Stromal cell of bone marrow (primary cell): ENCODE results near the gene RND1.
"Not testable (repeated sequence)": the region's sequence is repeated elsewhere in the genome, so short reads cannot be mapped to it uniquely, and the experiment has no call there.

Source experiments
- DNase-seq: peaks from one replicate; pipeline ENCODE4 v3.0.0-alpha.2; 2012; ENCODE audit warnings: low read depth

The RND1 gene

DNA sequence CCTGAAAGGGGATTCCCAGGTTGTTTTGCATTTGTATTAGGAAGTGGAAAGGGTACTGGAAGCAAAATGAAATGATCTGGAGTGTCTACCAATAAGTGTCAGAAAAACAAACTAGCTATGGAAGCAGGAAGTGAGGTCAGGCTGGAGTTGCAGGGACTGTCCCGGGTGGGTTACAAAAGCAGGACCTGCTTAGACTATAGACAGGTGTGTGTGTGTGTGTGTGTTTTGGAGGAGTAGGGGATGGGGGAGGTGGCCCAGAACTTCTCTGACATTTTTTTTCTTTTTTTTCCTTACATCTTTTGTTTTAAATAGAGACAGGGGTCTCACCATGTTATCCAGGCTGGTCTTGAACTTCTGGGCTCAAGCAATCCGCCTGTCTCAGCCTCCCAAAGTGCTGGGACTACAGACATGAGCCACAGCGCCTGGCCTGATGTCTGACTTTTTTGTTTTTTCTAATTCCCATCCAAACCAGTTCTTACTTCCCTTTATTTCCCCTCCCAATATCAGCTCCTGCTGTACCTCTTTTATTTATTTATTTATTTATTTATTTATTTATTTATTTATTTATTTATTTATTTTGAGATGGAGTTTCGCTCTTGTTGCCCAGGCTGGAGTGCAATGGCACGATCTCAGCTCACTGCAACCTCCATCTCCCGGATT is 512 bp upstream of the RND1 start:
- no peak for DNase-seq

DNA sequence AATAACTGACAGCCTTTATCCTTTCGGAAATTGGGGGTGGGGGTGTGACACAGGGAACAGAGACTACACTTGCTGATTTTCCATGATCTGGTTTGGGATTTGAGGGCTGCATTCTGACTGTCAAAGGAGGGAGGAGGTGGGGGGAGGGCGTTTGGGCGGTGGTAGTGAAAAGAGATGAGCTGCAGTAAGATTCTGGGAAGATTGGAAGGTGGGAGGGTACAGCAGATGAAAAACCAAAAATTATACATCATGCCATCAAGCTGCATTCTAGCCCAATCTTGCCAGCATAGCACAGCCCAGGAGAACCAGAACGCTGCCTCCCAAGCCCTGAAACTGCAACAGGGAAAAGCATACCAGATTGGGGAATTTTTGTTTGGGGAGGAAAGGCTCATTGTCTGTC is 2.4 kb downstream of the RND1 start:
- DNase-seq, result no peak

GRCh38 chr12:48862760-48863159 is 2.9 kb downstream of the RND1 start:
- DNase-seq, result no peak

- DNase-seq, result no peak
Measured at GRCh38 chr12:48861111-48861510, 4.6 kb downstream of the RND1 start.

DNA sequence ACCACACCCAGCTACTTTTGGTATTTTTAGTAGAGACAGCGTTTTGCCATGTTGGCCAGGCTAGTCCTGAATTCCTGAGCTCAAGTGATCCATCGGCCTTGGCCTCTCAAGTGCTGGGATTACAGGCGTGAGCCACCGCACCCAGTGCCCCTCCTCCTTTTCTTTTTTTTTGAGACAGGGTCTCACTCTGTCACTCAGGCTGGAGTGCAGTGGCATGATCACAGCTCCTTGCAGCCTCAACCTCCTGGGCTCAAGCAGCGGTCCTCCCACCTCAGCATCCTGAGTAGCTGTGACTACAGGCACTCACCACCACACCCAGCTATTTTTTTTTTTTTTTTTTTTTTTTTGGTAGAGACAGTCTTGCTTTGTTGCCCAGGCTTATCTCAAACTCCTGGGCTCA is 5.4 kb downstream of the RND1 start:
- DNase-seq, result not testable (repeated sequence)

- DNase-seq, result no peak
Measured at GRCh38 chr12:48859607-48860006, 6.1 kb downstream of the RND1 start.

DNA sequence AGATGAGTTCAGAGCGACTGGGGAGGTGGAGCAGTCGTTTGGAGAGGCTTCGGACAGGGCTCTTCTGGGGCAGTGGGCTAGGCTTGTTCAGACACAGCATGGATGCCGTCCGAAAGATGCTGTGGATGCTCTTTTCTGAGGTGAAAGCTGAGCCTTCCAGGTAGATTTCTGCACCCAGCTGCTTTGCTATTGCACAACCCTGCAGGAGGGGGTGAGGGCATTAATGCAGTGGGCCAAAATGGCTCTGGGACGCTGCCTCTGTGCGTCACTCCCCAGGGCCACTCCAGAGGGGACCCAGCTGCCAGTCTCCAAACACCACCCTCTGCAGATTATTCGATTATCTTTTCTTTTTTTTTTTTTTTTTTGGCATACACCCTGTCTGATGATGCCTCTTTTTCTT is 7.6 kb downstream of the RND1 start:
- DNase-seq, result no peak

- no peak for DNase-seq
Measured at GRCh38 chr12:48857278-48857994, 8.2 kb downstream of the RND1 start.

- no peak for DNase-seq
Measured at GRCh38 chr12:48856379-48856778, 9.3 kb downstream of the RND1 start.

DNA sequence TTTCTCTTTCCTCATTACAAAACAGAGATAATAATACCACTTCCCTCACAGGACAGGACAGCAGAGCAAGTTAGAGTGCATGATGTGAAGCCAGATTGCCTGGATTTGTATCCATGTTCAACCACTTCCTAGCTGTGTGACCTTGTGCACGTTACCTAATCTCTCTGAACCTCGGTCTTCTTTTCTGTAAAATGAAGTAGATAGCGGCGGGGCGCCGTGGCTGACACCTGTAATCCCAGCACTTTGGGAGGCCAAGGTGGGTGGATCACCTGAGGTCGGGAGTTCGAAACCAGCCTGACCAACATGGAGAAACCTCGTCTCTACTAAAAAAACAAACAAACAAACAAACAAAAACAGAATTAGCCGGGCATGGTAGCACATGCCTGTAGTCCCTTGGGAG is 10.7 kb downstream of the RND1 start:
- not testable (repeated sequence) for DNase-seq

DNA sequence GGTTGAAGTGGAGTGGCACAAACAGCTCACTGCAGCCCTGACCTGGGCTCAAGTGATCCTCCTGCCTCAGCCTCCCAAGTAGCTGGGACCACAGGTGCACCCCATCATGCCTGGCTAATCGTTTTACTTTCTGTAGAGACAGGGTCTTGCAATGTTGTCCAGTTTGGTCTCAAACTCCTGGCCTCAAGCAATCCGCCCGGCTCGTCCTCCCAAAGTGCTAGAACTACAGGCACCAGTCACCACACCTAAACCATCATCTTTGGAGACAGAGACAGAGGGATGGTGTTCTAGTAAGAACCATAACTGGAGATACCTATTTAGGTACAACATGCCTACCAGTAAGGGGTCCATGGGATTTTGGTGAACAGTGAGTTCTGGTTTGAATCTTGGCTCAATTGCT is 11.2 kb downstream of the RND1 start:
- no peak for DNase-seq

DNA sequence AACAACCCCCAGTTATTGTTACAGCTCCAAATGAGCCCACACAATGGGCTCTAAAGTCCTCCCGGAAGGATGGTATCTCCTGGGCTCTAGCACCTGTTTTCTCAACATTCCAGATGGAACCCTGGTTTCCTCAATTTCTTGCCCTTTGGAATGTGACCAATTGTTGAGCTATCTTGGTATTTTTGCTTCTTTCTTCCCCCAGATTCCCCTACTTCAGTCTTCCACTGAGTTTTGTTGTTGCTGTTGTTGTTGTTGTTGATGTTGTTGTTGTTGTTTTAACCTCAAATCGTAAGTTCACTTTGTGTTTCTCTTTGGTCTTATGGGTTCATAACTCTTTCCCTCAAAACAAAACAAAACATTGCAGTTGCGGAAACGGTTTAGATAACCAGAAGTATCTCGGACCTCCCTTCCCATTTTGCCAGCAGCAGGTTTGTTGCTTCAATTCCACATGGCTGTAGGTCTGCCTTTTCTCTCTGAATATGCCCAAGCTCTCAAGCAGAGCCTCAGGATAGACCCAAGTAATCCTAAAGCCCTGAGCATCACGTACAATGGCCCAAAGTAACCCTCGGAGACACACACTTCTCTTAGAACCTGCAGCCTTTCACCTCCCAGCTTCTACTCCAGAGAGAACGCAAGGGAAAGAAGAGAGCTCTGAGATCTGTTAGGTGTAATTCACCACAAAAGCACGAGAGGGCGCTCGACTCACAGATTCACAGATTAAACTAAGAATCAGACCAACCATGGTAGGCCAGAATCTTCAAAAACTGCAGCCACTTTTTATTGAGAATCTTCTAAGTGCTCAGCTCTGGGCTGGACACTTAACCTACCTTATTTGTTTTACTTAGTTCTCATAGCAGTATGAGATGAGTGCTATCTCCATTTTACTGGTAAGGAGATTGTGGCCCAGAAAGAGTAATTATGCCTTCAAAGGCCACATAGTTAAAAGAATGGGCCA is 12.7 kb downstream of the RND1 start:
- DNase-seq, result peak; percentile 80

GRCh38 chr12:48851883-48852733 is 13.6 kb downstream of the RND1 start, which contains the start of gene DDX23:
TSS of gene DDX23 (minus strand) at chr12:48852163. CDS start at chr12:48845782, 6,381 bp downstream.
- DNase-seq, result peak; percentile 98

GRCh38 chr12:48842021-48842420 is 23.6 kb downstream of the RND1 start:
- not testable (repeated sequence) for DNase-seq

GRCh38 chr12:48838048-48838447 is 27.6 kb downstream of the RND1 start:
- no peak for DNase-seq

- DNase-seq, result no peak
Measured at GRCh38 chr12:48832321-48833060, 33.2 kb downstream of the RND1 start.

DNA sequence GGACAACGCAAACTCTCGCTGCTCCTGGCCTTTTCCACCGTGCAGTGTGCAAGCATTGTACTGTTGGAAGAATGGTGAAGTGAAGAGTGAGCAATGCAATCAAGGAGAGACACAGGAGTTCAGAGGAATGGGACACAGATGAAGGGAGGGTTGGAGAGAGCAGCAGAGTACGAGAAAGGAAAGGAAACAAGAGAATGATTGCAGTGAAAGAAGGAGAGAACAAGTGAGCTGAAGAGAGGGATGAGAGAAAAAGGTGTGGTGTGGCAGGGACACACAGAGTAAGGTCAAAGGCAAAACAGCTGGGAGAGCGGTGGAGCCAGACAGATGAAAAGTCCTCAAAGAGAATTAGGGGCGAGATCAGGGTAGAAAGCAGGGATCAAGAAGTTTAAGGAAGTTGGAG is 34.4 kb downstream of the RND1 start:
- DNase-seq, result no peak

GRCh38 chr12:48828841-48829575 is 36.7 kb downstream of the RND1 start:
- no peak for DNase-seq

DNA sequence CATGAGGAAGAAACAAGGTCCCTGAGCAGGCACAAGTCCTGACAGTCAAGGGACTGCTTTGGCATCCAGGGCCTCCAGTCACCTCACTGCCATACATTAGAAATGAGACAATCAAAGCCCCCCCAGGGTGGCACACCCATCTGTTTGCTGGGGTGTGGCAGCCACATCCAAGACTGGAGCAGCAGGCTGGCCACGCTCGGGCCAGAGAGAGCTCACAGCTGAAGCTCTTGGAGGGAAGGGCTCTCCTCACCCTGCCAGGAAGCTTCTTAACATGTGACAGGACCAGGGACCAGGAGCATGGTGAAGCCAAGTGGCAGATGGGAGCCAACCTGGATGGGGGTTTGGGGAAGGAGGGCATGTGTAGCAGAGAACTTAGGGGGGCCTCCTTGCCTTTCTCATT is 37.4 kb downstream of the RND1 start:
- no peak for DNase-seq

GRCh38 chr12:48827513-48828096 is 38.1 kb downstream of the RND1 start:
- DNase-seq, result no peak
